Stomach (tissue), 4 donors: ENCODE measurements around the gene MYO5A.

Experiments used
- EP300 ChIP-seq: sonication (generic); formaldehyde crosslinking; IDR thresholded peaks from one replicate; pipeline ENCODE4 v1.6.1; 2017; ENCODE audit warnings: antibody characterized with exemption
- POLR2A ChIP-seq, 4 donors: fragments of 450-650 bp; IDR thresholded peaks; one replicate each; pipeline ENCODE4 v1.6.1; 2016; ENCODE audit warnings: antibody characterized with exemption in 4 of 4, control low read depth in 2 of 4, mild to moderate bottlenecking in 1 of 4, moderate library complexity in 1 of 4
- TF ChIP-seq, protein P1 (sequence below), 7 experiments: fragments of 450-650 bp in 4 of 7; fragments of 200-600 bp in 3 of 7; sonication (generic) in 3 of 7; IDR thresholded peaks; one replicate each; pipeline ENCODE4 v1.5.1; 2016 to 2019; ENCODE audit warnings: antibody characterized with exemption in 7 of 7, control low read depth in 2 of 7, mild to moderate bottlenecking in 1 of 7

- TF ChIP-seq, protein P1, sequence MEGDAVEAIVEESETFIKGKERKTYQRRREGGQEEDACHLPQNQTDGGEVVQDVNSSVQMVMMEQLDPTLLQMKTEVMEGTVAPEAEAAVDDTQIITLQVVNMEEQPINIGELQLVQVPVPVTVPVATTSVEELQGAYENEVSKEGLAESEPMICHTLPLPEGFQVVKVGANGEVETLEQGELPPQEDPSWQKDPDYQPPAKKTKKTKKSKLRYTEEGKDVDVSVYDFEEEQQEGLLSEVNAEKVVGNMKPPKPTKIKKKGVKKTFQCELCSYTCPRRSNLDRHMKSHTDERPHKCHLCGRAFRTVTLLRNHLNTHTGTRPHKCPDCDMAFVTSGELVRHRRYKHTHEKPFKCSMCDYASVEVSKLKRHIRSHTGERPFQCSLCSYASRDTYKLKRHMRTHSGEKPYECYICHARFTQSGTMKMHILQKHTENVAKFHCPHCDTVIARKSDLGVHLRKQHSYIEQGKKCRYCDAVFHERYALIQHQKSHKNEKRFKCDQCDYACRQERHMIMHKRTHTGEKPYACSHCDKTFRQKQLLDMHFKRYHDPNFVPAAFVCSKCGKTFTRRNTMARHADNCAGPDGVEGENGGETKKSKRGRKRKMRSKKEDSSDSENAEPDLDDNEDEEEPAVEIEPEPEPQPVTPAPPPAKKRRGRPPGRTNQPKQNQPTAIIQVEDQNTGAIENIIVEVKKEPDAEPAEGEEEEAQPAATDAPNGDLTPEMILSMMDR (IDR thresholded peaks at IDR 0.05), result no peak
- TF ChIP-seq POLR2A (IDR thresholded peaks at IDR 0.05), result no peak
- no peak for TF ChIP-seq EP300
Measured at GRCh38 chr15:52309154-52309548, 219.5 kb downstream of the MYO5A start.
